NCI-H128 (cell line): Measurements from ENCODE around the gene CD14.
"Not testable (repeated sequence)": the region's sequence is repeated elsewhere in the genome, so short reads cannot be mapped to it uniquely, and the experiment has no call there.

ENCODE experiments used
- DNase-seq: peaks from one replicate; lab custom pipeline; 2025; ENCODE audit not compliant: unreplicated experiment; lab: John Stamatoyannopoulos, UW

CD14 gene

DNA sequence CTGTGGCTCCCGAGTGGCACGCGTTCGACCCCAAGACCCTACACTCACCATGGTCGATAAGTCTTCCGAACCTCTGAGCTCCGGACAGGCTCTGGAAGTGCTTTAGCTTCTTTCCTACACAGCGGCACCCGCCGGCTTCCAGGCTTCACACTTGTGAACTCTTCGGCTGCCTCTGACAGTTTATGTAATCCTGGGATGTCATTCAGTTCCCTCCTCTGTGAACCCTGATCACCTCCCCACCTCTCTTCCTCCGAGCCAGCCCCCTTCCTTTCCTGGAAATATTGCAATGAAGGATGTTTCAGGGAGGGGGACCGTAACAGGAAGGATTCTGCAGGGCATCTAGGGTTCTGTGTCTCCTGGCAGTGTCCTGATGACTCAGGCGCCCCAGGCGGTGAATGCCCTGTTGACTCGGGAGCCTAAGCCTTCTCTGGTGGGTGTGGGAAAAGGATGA lies at the start of gene CD14:
TSS of gene CD14 (minus strand) at position 155 of the 451 bp plus-strand sequence. CDS start at position 51, 104 bp downstream.
- no peak for DNase-seq

DNA sequence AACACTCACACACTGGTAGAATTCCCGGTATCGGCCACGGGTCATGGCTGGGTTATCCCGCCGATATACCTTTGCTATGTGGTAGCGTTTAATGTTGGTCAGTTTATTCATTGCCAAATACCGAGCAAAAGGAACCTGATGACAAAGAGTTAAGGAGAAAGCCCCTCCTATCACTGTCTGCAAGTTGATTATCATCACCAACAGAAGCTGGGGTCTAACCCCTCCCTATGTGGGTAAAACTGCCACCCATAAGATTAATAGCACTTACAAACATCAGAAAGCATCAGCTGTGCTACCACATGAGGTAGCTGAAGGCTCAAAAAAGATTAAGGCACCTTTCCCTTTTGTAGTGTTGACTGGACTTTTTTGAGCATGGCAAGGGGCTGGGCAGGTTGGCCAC lies 46.0 kb upstream of the CD14 start:
- DNase-seq: no peak

- no peak for DNase-seq
Measured at GRCh38 chr5:140677947-140678346, 45.0 kb upstream of the CD14 start.

GRCh38 chr5:140674629-140675028 lies 41.7 kb upstream of the CD14 start:
- no peak for DNase-seq

GRCh38 chr5:140674211-140674610 lies 41.2 kb upstream of the CD14 start:
- no peak for DNase-seq

DNA sequence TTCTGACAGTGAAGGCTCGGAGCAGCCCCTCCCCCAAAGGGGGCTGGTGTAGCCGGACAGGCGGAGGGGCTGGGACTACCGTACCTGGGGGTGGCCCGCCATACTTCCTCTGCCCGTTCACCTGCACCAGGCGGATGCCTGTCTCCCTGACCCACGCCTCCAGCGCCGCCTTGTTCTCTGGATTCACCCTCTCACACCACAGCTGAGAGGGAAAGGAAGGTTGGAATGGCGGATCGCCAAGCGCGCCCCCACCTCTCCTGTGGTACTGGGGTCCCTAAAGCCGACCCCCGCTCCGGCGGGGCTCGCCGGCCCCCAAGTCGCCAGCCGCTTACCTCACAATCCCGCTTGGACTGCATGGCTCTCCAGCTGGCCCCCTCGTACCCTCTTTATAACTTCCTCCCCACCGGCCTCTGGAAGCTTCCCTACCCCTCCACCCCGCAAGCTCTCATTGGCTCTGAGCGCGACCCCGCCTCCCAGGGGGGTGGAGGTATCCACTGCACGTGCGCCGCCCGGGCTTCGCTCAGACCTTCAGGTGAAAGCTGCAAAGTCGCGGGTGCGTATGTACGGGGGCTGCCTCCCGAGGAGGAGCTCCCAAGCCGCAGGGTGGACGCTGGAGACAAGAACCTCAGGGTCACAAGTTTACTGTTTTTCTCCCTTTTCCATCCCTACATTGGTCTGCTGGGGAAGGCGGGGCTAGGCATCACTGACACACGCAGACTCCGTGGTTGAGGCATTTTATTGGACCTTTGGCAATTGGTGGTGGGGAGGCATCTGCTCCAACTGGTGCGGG lies 40.4 kb upstream of the CD14 start, which contains the start of gene DND1:
TSS of gene DND1 (minus strand) at position 390 of the 790 bp plus-strand sequence. CDS start at position 356, 34 bp downstream.
- no peak for DNase-seq

DNA sequence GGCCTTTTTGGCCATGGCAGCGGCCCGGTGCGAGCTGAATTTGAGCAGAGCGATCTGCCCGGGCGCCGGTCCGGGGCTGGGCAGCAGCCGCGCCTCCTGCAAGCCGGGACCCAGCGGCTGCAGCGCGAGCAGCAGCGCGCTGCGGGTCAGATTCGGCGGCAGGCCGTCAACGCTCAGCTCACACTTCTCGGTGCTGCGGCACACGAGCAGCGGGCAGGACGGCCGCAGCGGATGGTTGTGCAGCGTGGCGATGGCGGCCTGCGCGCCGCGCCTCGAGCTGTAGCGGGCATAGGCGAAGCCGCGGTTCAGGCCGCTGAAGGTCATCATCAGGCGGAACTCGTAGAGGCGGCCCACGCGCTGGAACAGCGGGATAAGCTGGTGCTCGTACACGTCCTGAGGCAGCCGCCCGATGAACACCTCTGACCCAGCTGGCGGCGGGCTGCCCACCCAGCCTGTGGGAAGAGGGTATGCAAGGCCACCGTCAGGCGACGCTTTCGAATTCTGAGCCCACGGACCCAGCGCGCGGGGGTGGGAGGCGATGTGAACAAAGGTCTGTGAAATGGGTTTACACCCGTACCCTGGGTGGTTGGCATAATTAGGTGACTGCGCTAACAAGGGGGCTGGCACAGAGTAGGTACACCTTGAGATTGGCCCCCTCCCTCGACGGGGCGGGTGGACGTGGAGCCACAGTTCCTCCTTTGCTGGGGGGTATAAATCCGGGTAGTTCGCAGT lies 39.6 kb upstream of the CD14 start:
- DNase-seq: no peak

- DNase-seq: no peak
Measured at GRCh38 chr5:140671472-140672125, 38.6 kb upstream of the CD14 start.

GRCh38 chr5:140671035-140671434 lies 38.1 kb upstream of the CD14 start:
- not testable (repeated sequence) for DNase-seq

DNA sequence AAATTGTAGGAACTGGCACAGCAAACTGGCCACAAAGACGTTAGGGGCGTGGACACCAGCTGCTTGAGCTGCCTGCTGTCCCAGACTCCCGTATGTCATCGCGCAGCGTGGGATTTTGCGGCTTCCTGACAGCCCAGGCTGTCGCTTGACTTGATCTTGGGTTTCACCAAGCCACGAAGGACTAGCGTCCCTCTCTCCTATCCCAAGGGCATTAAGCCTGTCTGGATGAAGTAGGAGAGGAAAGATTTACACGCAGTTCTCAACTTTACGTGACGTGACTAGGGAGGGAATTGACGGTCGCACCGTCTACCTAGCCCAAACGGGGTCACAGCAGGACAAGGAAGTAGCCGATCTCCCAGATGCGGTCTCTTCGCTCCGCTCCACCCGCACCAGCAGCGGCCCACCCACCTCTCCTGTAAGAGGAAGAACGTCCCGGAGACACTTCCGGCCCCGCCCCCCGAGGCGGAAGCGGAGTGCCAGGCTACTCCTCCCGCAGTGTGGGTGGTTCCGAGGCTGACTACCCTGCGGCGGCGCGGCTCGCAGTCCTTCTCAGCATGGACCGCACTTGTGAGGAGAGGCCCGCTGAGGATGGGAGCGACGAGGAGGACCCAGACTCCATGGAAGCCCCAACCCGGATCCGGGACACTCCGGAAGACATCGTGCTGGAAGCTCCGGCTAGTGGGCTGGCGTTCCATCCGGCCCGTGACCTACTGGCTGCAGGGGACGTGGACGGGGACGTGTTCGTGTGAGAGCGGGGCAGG lies 31.6 kb upstream of the CD14 start, which contains the start of gene WDR55:
TSS of gene WDR55 (plus strand) at position 546 of the 761 bp plus-strand sequence. CDS start at position 555, 9 bp downstream.
- peak; percentile 67 for DNase-seq

- no peak for DNase-seq
Measured at GRCh38 chr5:140664030-140664358, 31.0 kb upstream of the CD14 start.

- not testable (repeated sequence) for DNase-seq
Measured at GRCh38 chr5:140660371-140660770, 27.4 kb upstream of the CD14 start.

DNA sequence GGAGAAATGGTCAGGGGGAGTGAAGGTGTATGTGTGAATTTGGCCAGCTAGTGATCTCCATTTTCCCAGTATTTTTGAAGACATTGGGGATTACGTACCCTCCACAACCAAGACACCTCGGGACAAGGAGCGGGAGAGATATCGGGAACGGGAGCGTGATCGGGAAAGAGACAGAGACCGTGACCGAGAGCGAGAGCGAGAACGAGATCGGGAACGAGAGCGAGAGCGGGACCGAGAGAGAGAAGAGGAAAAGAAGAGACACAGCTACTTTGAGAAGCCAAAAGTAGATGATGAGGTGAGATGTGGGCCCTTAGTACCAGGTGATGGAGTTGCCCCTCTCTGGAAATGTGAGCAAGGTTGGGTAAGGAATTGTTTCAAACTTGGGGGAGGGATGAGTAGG lies 25.9 kb upstream of the CD14 start:
- DNase-seq: no peak

- DNase-seq: no peak
Measured at GRCh38 chr5:140647042-140647419, 14.1 kb upstream of the CD14 start.

GRCh38 chr5:140642718-140643117 lies 9.7 kb upstream of the CD14 start:
- DNase-seq: no peak

GRCh38 chr5:140641716-140642115 lies 8.7 kb upstream of the CD14 start:
- no peak for DNase-seq

- peak; percentile 73 for DNase-seq
Measured at GRCh38 chr5:140639148-140639981, 6.4 kb upstream of the CD14 start, which contains the start of gene TMCO6. Gene TMCO6 (plus strand): TSS chr5:140639451. CDS start chr5:140639528, 77 bp downstream.

DNA sequence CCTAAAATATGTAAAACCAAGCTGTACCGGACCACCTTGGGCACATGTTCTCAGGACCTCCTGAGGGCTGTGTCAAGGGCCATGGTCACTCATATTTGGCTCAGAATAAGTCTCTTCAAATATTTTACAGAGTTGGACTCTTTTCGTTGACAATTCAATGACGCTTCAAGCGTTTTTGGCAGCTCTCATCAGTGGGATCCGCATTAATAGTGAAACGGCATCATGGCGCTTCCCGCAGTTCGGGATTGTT lies 5.8 kb upstream of the CD14 start:
- DNase-seq: not testable (repeated sequence)

GRCh38 chr5:140637371-140638100 lies 4.6 kb upstream of the CD14 start:
- no peak for DNase-seq
